Activated CD4-positive, alpha-beta memory T cell treated with anti-CD3 and anti-CD28 coated beads for 36 hours (primary cell): ENCODE results near the gene RPS6KA3. TPM values are rescaled to one million over a fixed set of nuclear protein-coding genes. Genes with fewer than 3 reads are reported as not detected.
"Not testable (repeated sequence)": the region's sequence is repeated elsewhere in the genome, so short reads cannot be mapped to it uniquely, and the experiment has no call there.

ENCODE experiments used
- CTCF ChIA-PET: fragments of 350-600 bp; sonication (Branson Sonifier 250); formaldehyde crosslinking; loops from one replicate; lab custom pipeline; 2021; ENCODE audit warnings: antibody characterized with exemption, inconsistent platforms; lab: Charles Lee
- POLR2A ChIA-PET: fragments of 350-600 bp; sonication (Branson Sonifier 250); formaldehyde crosslinking; loops from one replicate; lab custom pipeline; 2021; ENCODE audit warnings: antibody characterized with exemption; lab: Charles Lee
- DNase-seq: peaks from one replicate; pipeline ENCODE4 v3.0.0-alpha.2; 2020
- H3K27ac Mint-ChIP-seq: one replicate; pipeline ENCODE4 v1.8.0; 2021; ENCODE audit warnings: mixed read lengths
- H3K27me3 Mint-ChIP-seq: one replicate; pipeline ENCODE4 v1.8.0; 2021; ENCODE audit warnings: mixed read lengths
- H3K36me3 Mint-ChIP-seq: one replicate; pipeline ENCODE4 v1.8.0; 2021; ENCODE audit warnings: mixed read lengths
- H3K4me1 Mint-ChIP-seq: one replicate; pipeline ENCODE4 v1.8.0; 2021; ENCODE audit warnings: low read depth, mixed read lengths
- H3K4me3 Mint-ChIP-seq: one replicate; pipeline ENCODE4 v1.8.0; 2021; ENCODE audit warnings: mild to moderate bottlenecking, mixed read lengths
- H3K9me3 Mint-ChIP-seq: one replicate; pipeline ENCODE4 v1.8.0; 2021; ENCODE audit warnings: mixed read lengths
- intact Hi-C: fragments of 100-400 bp; cut with micrococcal nuclease; formaldehyde crosslinking; loops from one replicate; pipeline ENCODE4 v1.15.1; 2023
- total RNA-seq, 2 experiments: library from RNA; stranded (reverse); gene quantifications; one replicate each; pipeline ENCODE4 v1.2.3, GENCODE V29; 2021

The RPS6KA3 gene
- total RNA-seq, 2 experiments from 2014 or later: 51.8 to 52.0 TPM

DNA sequence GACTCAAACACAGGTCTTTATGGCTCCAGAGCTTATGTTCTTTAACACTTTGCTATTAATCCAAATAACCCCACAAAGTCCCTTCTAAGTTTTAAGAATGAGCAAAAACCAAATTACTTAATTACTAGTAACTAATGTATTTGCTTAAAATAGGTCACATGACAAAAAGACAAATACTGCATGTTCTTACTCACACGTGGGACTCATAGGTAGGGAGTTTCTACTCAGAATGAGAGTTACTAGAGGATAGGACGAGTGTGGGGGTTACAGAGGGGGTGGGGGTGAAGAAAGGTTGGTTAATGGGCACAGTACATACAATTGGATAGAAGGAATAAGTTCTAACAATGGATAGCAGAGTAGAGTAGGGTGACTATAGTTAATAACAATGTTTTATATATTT, 5.8 kb downstream of the RPS6KA3 start:
- no peaks in the 10 kb centered on the region for H3K9me3 Mint-ChIP-seq
- ChIA-PET POLR2A (no interaction called here), CTCF (no interaction called here)
- DNase-seq: peak; percentile 10
- intact Hi-C loops: no loop called here
- no peak overlapping the region for H3K27ac Mint-ChIP-seq
- H3K27me3 Mint-ChIP-seq: no peaks in the 10 kb centered on the region
- H3K36me3 Mint-ChIP-seq: no peaks in the 10 kb centered on the region
- H3K4me1 Mint-ChIP-seq: peaks cover 56% of the 10 kb centered on the region
- no peak overlapping the region for H3K4me3 Mint-ChIP-seq

DNA sequence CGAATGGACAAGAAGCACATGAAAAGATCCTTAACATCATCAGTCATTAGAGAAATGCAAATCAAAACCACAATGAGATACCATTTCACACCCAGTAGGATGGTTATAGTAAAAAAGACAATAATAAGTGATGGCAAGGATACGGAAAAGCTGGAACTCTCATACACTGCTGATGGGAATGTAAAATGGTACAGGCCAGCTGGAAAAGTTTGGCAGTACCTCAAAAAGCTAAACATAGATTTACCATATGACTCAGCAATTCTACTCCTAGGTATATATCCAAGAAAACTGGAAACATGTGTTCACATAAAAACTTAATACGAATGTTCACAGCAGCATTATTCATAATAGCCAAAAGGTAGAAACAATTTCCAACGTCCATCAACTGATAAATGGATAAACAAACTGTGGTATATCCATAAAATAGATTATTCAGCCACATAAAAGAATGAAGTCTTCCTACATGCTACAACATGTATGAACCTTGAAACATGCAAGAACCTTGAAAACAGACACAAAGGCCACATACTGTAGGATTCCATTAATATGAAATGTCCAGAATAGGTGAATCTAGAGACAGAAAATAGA, 11.9 kb downstream of the RPS6KA3 start:
- POLR2A ChIA-PET: no interaction called here
- Mint-ChIP-seq H3K9me3 (no peaks in the 10 kb centered on the region), H3K27me3 (no peaks in the 10 kb centered on the region), H3K36me3 (peaks cover 7% of the 10 kb centered on the region), H3K4me3 (no peak overlapping the region), H3K4me1 (peaks cover 53% of the 10 kb centered on the region), H3K27ac (no peak overlapping the region)
- CTCF ChIA-PET: interaction anchor here (1.1 kb wide), 1 partner anchor 41 kb away, joined by 3 read pairs; no protein-coding TSS in a partner anchor
- DNase-seq: no peak
- intact Hi-C loops: no loop called here

DNA sequence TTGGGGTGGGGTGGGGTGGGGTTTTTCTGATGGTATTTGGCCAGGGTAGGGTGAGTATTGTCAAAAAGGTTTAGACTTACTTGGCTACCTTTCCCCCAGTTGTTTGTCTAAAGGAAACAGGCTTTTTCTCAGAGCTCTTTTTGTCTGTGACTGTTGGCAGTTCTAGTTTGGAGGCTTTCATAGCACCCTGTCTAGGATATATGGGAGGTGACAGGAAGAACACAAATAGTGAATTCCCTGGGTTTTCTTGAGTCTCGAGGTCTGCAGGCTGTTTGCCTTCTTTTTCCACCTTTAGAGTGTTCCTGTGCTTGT, 13.5 kb downstream of the RPS6KA3 start:
- Mint-ChIP-seq H3K9me3 (no peaks in the 10 kb centered on the region), H3K4me1 (peaks cover 52% of the 10 kb centered on the region), H3K36me3 (peaks cover 7% of the 10 kb centered on the region), H3K4me3 (no peak overlapping the region), H3K27me3 (no peaks in the 10 kb centered on the region), H3K27ac (peak overlapping the region; percentile 57)
- POLR2A ChIA-PET: interaction anchor here (1.4 kb wide), 2 partner anchors 13 to 247 kb away, joined by 3 to 6 read pairs; no protein-coding TSS in a partner anchor
- DNase-seq: no peak
- CTCF ChIA-PET: interaction anchor here (0.6 to 1.9 kb wide), 17 partner anchors 12 to 278 kb away, joined by 3 to 14 read pairs (median 4); partner anchors contain the start of gene RPS6KA3
- intact Hi-C loops: loop anchor here (1.0 to 2.0 kb wide), 3 partner anchors 12 to 189 kb away; no protein-coding TSS in a partner anchor

DNA sequence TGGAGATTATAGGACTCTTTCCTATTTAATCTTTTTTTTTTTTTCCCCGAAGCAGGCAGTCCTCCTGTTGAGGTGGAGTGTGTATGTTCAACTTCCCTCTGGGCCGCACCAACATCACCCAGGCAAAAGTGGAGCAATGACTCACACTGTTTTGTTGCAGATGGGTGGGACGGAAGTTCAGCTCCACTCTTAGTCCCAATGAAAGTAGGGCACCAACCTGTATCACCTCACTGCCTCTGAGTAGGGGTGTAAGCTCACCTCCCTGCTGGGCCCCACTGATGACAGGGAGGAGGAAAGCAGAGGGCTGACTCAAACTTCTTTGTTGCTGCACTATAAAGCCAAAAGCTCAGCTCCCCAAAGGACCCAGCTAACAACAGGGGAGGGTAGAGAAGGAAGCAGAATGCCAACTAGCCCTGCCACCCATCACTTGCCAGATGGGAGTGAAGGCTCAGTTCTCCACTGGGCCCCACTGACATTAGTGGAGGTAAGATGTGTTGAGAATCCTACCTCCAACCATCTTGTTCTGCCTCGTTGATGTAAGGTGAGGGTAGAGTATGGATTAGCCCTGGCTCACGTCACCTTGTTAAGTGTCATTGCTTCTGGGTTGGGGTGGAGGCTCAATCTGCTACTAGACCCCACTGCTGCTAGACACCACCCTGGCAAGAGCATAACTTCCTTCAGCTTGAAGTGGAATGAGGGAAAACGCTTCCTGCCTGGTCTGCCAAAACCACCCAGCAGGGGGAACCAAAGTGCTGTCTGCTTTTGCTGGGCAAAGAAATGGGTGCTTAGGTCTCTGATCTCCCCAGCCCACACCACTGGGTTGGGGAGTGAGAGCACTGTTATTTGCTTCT, 14.1 kb downstream of the RPS6KA3 start:
- Mint-ChIP-seq H3K27me3 (no peaks in the 10 kb centered on the region), H3K36me3 (peaks cover 7% of the 10 kb centered on the region), H3K9me3 (no peaks in the 10 kb centered on the region), H3K27ac (peak overlapping the region; percentile 88), H3K4me3 (peak overlapping the region; percentile 23), H3K4me1 (peaks cover 52% of the 10 kb centered on the region)
- ChIA-PET POLR2A (interaction anchor here (1.1 to 1.4 kb wide), 3 partner anchors 13 to 247 kb away, joined by 3 to 6 read pairs (median 3); no protein-coding TSS in a partner anchor), CTCF (interaction anchor here (0.6 to 1.9 kb wide), 20 partner anchors 12 to 279 kb away, joined by 3 to 14 read pairs (median 4); partner anchors contain the start of gene RPS6KA3)
- DNase-seq: peak; percentile 78
- intact Hi-C loops: loop anchor here (1.0 to 2.0 kb wide), 4 partner anchors 13 to 190 kb away; no protein-coding TSS in a partner anchor

DNA sequence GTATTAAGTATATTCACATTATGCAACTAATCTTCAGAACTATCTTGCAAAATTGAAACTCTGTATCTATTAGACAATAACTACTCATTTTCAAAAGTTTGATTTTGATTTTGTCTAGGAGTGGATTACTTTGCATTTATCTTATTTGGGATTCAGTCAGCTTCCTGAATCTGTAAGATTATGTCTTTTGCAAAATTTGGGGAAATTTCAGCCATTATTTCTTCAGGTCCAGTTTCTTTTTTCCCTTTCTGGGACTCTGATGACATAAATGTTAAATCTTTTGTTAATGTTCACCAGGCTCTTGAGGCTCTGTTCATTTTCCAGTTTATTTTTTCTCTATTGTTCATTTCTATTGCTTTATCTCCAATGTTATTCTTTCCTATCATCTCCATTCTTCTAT, 15.0 kb downstream of the RPS6KA3 start:
- ChIA-PET CTCF (interaction anchor here (1.2 to 1.5 kb wide), 4 partner anchors 13 to 191 kb away, joined by 4 to 6 read pairs (median 6); no protein-coding TSS in a partner anchor), POLR2A (interaction anchor here (1.4 kb wide), 1 partner anchor 248 kb away, joined by 3 read pairs; no protein-coding TSS in a partner anchor)
- H3K4me1 Mint-ChIP-seq: peaks cover 46% of the 10 kb centered on the region
- H3K27me3 Mint-ChIP-seq: no peaks in the 10 kb centered on the region
- intact Hi-C loops: loop anchor here (1.0 to 2.0 kb wide), 2 partner anchors 27 to 127 kb away; no protein-coding TSS in a partner anchor
- no peak for DNase-seq
- no peaks in the 10 kb centered on the region for H3K9me3 Mint-ChIP-seq
- H3K27ac Mint-ChIP-seq: peak overlapping the region; percentile 29
- peaks cover 7% of the 10 kb centered on the region for H3K36me3 Mint-ChIP-seq
- H3K4me3 Mint-ChIP-seq: no peak overlapping the region

DNA sequence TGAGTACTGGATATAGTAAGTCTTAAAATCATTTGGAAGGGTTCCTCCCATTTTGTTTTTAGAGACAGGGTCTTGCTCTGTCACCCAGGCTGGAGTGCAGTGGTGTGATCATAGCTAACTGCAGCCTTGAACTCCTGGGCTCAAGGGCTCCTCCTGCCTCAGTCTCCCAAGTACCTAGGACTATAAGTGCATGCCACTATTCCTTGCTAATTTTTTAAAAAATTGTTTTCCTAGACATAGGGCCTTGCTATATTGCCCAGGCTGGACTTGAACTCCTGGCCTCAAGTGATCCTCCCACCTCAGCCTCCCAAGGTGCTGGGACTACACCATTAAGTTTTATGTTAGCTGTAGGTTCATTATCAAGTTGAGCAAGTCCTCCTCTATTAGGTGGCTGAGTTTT, 16.6 kb downstream of the RPS6KA3 start:
- H3K4me1 Mint-ChIP-seq: peaks cover 41% of the 10 kb centered on the region
- DNase-seq, H3K27ac Mint-ChIP-seq, H3K9me3 Mint-ChIP-seq, intact Hi-C loops, H3K27me3 Mint-ChIP-seq, H3K36me3 Mint-ChIP-seq, POLR2A ChIA-PET, H3K4me3 Mint-ChIP-seq, CTCF ChIA-PET: not testable (repeated sequence)

DNA sequence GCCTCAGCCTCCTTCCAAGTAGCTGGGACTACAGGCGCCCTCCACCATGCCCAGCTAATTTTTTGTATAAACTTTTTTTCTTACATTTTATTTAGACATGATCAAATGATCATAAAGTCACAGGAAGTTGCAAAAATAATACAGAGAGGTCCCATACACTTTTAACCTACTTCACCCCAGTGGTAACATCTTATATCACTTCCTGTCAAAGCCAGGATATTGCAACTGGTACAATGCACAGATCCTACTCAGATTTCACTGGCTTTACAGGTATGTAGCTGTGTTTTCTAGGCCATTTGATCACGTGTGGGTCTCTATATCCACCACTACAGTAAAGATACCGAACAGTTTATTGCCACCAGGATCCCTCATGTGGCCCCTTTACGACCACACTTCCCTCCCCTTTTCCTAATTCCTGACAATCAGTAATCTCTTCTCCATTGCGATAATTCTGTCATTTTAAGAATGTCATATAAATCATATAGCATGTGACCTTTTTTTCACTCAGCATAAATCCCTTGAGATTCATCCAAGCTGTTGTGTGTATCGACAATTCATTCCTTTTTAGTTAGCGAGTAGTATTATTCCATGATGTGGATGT, 18.0 kb downstream of the RPS6KA3 start:
- H3K4me3 Mint-ChIP-seq: no peak overlapping the region

DNA sequence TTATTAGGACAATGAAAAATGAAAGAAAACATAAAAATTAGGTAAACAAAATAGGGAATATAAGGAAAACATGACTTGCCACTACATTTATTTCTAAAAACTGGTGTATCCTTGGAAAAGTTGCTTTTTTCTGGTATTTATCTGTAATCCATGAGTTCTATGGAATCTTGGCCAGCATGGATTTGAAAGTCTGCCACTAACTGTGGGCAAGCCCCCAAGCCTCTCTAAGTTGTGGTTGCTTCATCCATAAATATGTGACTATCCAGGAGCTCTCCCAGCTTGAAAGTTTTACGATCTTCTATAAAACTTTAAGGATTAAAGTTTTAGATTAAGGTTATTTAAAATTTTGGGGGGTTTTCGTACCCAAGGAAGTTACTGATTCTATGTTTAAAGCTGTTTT, 21.8 kb downstream of the RPS6KA3 start:
- no peak overlapping the region for H3K4me3 Mint-ChIP-seq
- H3K4me1 Mint-ChIP-seq: peaks cover 31% of the 10 kb centered on the region
- ChIA-PET POLR2A (no interaction called here), CTCF (no interaction called here)
- no peaks in the 10 kb centered on the region for H3K27me3 Mint-ChIP-seq
- intact Hi-C loops: no loop called here
- peaks cover 5% of the 10 kb centered on the region for H3K36me3 Mint-ChIP-seq
- H3K9me3 Mint-ChIP-seq: no peaks in the 10 kb centered on the region
- no peak overlapping the region for H3K27ac Mint-ChIP-seq
- no peak for DNase-seq

More for the DNA sequence above, 18.0 kb downstream of the RPS6KA3 start:
- no peak for DNase-seq
- Mint-ChIP-seq H3K36me3 (peaks cover 5% of the 10 kb centered on the region), H3K4me1 (peaks cover 37% of the 10 kb centered on the region), H3K9me3 (no peaks in the 10 kb centered on the region), H3K27ac (peak overlapping the region; percentile 33), H3K27me3 (no peaks in the 10 kb centered on the region)
- intact Hi-C loops: no loop called here
- ChIA-PET POLR2A (no interaction called here), CTCF (no interaction called here)

DNA sequence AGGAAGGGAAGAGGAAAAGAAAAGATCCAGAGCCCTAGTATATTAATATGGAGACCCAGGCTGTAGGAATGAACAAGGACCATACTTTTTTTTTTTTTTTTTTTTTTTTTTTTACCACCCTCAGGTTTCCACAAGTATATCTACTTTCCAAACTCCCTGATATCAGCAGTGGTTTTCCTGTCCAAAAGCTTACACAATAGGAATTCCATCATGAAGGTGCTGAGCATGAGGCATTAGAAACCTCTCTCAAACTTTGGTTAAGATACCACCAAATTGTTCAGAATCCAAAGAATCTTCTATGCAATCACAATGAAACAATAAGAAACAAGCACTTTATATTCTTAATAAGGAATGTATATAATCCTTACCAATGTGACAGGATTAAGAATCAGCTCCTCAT, 26.5 kb downstream of the RPS6KA3 start:
- POLR2A ChIA-PET: no interaction called here
- DNase-seq: no peak
- CTCF ChIA-PET: no interaction called here
- Mint-ChIP-seq H3K27me3 (no peaks in the 10 kb centered on the region), H3K36me3 (peaks cover 14% of the 10 kb centered on the region), H3K4me3 (no peak overlapping the region), H3K27ac (no peak overlapping the region), H3K9me3 (peaks cover 2% of the 10 kb centered on the region), H3K4me1 (peaks cover 45% of the 10 kb centered on the region)
- intact Hi-C loops: no loop called here

DNA sequence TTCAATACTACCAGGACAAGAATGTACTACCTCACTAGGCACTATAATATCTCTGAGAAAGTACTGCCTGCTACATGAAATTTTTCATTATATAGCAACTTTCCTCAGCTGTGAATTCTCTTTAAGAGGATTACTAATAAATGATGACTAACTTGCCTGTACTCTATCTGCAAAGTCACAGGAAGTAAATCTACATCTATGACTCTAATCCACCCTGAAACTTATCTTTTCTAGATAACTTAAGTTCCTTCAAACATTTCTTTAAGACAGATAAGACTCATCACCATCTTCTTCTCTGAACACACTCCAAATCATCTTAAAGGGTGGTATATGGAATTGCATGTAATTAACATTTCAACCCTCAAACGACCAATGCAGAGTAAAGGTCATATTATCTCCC, 28.8 kb downstream of the RPS6KA3 start:
- no peak for DNase-seq
- CTCF ChIA-PET: interaction anchor here (1.8 to 2.4 kb wide), 2 partner anchors 15 to 19 kb away, joined by 3 to 12 read pairs; no protein-coding TSS in a partner anchor
- H3K4me3 Mint-ChIP-seq: no peak overlapping the region
- H3K36me3 Mint-ChIP-seq: peaks cover 21% of the 10 kb centered on the region
- peaks cover 2% of the 10 kb centered on the region for H3K9me3 Mint-ChIP-seq
- no peaks in the 10 kb centered on the region for H3K27me3 Mint-ChIP-seq
- intact Hi-C loops: loop anchor here (1.0 kb wide), 1 partner anchor 13 kb away; no protein-coding TSS in a partner anchor
- peak overlapping the region; percentile 69 for H3K27ac Mint-ChIP-seq
- POLR2A ChIA-PET: no interaction called here
- H3K4me1 Mint-ChIP-seq: peaks cover 41% of the 10 kb centered on the region

DNA sequence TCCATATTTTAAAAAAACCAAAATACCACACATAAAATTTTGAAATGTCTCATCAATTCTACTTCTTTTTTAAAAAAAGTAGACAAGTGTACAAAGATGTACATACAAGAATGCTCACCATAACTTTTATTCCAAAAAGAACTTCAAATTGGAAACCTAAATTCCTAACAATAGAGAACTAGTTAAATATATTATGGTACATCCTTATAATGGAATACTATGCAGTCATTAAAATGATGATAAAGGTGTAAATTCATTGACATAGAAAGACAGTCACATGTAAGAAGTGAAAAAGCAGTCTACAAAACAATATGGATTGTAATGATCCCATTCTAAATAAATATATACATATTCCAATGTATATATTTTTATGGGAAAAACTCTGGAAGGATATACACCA, 31.0 kb downstream of the RPS6KA3 start:
- H3K27me3 Mint-ChIP-seq: no peaks in the 10 kb centered on the region
- no peak for DNase-seq
- ChIA-PET CTCF (interaction anchor here (0.7 kb wide), 1 partner anchor 27 kb away, joined by 3 read pairs; no protein-coding TSS in a partner anchor), POLR2A (no interaction called here)
- intact Hi-C loops: no loop called here
- H3K4me3 Mint-ChIP-seq: no peak overlapping the region
- no peak overlapping the region for H3K27ac Mint-ChIP-seq
- H3K36me3 Mint-ChIP-seq: peaks cover 22% of the 10 kb centered on the region
- H3K4me1 Mint-ChIP-seq: peaks cover 31% of the 10 kb centered on the region
- H3K9me3 Mint-ChIP-seq: peaks cover 2% of the 10 kb centered on the region

DNA sequence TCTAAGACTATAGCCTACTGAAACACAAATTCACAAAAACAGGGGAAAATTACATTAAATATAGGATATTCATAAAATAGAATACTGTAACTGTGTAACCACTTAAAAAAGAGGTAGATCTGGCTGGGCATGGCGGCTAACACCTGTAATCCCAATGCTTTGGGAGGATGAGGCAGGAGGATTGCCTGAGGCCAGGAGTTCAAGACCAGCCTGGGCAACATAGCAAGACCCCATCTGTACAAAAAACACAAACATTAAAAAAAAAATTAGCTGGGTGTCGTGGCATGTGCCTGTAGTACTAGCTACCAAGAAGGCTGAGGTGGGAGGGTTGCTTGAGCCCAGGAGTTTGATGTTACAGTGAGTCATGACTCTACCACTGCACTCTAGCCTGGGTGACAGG, 33.4 kb downstream of the RPS6KA3 start:
- POLR2A ChIA-PET: no interaction called here
- H3K27me3 Mint-ChIP-seq: no peaks in the 10 kb centered on the region
- peaks cover 28% of the 10 kb centered on the region for H3K36me3 Mint-ChIP-seq
- H3K4me3 Mint-ChIP-seq: no peak overlapping the region
- H3K9me3 Mint-ChIP-seq: peaks cover 2% of the 10 kb centered on the region
- no peak for DNase-seq
- CTCF ChIA-PET: no interaction called here
- no peak overlapping the region for H3K27ac Mint-ChIP-seq
- intact Hi-C loops: no loop called here
- peaks cover 26% of the 10 kb centered on the region for H3K4me1 Mint-ChIP-seq
